ENCODE results near the gene ANO8.

GRCh38 chr19:17286752-17287151 lies 47.9 kb downstream of the ANO8 start:
- TF ChIP-seq CTCF (conservative IDR thresholded peaks at IDR 0.05; ENCODE audit: low read depth in 2 of 2) (no peak), REST (IDR thresholded peaks at IDR 0.05; ENCODE audit: unreplicated experiment) (no peak), EZH2phosphoT487 (IDR thresholded peaks at IDR 0.05; ENCODE audit: unreplicated experiment) (no peak), JUNB (IDR thresholded peaks at IDR 0.05; ENCODE audit: unreplicated experiment) (no peak), POLR2AphosphoS5 (IDR thresholded peaks at IDR 0.05; ENCODE audit: low read depth) (no peak), ZNF331 (CRISPR knock-in tag; IDR thresholded peaks at IDR 0.05; ENCODE audit: low read depth) (no peak), EZH2 (IDR thresholded peaks at IDR 0.05; ENCODE audit: low read depth, unreplicated experiment) (no peak), ZNF114 (CRISPR knock-in tag; IDR thresholded peaks at IDR 0.05) (no peak), CREB1 (CRISPR knock-in tag; IDR thresholded peaks at IDR 0.05; ENCODE audit: low read depth) (no peak)
